Fibroblast of skin of abdomen (primary cell): Measurements from ENCODE around the gene ZNF281.
A peak's percentile ranks its signal among the peaks of the same experiment; 100 is the strongest.
"Not testable (repeated sequence)": the region's sequence is repeated elsewhere in the genome, so short reads cannot be mapped to it uniquely, and the experiment has no call there.

ENCODE experiments used
- DNase-seq: peaks from one replicate; pipeline ENCODE4 v3.0.0-alpha.2; 2013

ZNF281 gene

DNA sequence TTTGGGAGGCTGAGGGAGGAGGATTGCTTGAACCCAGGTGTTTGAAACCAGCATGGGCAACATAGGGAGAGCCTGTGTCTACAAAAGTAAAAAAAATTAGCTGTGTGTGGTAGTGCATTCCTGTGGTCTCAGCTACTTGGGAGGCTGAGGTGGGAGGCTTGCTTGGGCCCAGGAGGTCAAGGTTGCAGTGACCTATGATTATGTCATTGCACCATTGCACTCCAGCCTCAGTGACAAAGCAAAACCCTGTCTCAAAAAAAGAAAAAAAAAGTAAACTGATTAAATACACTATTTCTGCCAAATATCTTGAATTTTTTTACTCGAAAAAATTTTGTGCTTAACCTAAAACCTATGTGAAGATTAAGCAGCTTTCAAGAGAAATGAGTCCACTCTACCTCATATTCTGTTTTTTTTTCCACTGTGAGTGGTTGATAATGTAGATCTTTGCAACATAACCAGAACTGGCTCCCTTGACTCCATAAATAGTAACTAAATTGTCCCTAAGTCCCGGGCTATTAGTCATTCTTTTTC is 19.4 kb upstream of the ZNF281 start:
- peak; percentile 88 for DNase-seq

DNA sequence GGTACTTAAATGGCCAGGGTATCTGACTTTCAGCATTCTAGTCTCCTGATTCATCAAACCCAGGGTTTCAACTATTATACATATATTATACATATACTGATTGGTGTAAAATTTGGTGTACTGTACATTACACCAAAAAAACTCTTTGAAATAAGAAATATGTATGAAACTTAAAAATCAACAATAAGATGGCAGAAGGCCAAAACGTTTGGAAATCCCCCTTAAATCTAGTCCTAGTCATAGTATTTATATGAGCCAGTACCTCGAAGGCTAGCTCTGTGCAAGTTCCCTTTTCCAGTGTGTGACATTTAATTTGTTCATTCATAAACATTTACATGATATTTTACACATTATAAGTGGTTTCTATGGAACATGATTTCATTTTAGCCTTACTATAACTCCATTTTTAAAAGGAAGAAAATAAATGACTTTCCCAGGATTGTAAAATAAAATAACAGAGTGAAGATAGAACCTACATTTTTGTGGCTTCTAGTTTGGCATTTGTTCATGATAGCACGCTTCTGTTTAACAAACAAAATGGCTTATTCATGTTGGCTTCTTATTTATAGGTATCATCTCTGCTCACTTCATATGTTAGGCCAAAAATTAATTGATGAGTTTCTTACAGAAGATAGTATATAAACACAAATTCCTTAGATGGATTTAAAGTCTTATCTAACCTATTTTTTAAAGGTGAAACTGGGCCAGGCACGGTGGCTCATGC is 18.8 kb upstream of the ZNF281 start:
- peak; percentile 70 for DNase-seq

DNA sequence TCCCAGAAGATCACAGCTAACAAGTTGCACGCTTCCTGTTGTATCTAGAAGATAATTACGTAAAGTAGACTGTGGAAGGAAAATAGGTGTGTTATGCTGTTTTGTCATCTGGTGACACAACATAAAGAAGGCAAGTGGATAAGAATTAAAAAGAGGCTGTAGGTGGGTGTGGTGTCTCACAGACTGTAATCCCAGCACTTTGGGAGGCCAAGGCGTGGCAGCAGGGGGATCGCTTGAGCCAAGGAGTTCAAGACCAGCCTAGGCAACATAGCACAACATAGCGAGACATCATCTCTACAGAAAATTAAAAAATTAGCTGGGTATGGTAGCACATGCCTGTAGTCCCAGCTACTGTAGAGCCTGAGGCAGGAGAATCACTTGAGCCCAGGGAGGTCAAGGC is 17.9 kb upstream of the ZNF281 start:
- DNase-seq, result no peak

DNA sequence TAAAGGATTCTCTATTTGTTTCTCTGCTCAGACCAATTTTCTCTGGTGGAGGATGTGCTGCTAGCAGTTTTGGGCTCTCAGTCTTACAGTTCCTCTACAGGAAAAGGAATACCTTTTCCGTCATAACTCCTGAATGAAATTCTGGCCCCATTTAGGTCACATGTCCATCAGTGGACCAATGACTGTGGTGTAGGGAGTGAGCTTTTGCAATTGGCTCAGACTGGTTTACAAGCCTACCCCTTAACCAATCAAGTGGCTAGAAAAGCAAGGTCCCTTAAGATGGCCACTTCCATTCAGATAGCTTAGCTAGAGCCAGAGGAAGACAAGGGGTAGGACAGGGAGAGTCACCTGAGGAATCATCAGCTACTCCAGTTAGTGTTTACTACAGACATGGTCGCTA is 16.4 kb upstream of the ZNF281 start:
- no peak for DNase-seq

DNA sequence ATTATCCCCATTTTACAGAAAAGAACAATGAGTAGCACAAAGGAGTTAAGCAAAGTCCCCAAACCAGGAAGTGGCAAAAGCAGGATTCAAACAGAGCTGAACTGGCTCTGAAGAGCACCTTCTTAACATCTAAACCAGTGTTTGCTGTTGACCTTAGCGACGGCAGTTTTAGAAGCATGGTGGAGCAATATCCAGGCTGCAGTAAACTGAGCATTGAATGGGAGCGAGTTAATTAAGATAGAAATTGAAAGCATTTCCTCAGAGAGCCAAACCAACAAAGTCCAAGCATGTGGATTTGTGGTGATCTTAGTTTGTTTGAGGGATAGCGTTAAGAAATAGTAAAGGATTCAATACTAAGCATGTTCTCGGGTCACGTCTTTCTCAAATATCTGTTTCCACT is 13.4 kb upstream of the ZNF281 start:
- DNase-seq, result no peak

DNA sequence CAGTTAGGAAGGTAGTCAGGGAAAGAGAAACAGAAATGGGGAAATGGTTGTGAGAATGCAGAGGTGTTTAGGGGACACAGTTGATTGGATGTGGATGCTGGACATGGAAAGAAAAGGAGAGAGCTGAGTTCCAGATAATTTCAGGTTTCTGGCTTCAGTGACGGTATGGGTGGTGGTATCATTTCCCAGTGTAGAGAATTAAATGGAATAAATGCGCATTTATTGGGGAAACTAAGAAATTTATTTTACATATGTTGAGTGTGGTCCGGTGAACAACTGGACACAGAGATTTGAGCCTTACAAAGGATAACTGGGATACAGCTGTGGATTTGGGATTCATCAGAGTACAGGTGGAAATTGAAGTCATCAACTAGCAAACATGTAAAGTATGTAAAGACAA is 12.4 kb upstream of the ZNF281 start:
- no peak for DNase-seq

DNA sequence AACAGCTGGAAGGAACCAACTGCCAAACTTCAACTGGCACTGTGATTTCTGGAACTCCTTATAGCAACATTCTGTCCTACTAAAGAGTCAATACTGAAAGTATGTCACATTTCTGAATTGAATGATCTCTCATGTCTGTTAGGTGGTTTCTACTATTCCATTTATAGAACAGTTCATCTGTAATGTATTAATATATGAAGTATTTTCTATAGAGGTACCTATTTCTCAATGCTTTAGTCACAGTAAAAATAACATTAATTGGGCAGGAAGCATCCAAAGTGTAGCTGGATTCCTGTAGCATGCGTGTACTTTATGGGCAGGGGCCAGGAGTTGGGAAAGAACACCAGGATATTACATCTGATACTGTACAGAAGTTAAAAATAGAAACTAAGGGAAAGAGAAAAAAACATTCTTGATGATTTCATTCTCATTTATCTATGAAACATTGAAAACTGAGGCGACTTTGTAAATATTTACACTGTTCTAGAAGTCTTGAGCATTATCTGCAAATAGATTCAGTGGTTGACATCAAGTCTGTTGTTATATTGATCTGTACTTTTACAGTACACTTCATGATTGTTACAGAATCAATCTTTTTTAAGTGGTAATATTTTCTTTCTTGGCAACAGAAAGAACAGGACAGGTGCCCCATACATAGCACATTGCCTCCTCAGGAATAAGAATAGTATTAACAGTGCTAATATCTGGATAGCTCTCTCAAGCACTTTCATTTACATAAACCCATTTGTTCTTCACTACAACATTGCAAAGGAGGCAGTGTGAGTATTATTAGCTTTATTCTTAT is 6.2 kb upstream of the ZNF281 start:
- DNase-seq, result peak; percentile 99

DNA sequence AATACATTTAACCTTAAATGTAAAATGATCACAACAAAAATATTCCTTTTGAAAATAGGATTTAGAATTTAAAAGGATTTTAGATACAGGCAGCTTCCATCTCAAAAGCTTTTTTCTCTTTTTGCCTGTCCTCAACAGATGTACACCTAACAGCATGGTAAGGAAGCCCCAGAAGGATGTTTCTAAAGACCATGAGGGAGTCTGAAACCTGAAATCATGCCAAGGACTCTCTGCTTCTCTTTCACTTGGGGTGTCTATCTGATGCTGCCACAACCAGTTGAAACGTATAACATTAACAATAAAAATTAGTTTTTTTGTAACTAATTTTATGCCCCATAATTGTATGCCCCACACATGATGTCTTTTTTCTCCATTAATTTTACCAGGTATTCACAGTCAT is 5.4 kb upstream of the ZNF281 start:
- peak; percentile 36 for DNase-seq

DNA sequence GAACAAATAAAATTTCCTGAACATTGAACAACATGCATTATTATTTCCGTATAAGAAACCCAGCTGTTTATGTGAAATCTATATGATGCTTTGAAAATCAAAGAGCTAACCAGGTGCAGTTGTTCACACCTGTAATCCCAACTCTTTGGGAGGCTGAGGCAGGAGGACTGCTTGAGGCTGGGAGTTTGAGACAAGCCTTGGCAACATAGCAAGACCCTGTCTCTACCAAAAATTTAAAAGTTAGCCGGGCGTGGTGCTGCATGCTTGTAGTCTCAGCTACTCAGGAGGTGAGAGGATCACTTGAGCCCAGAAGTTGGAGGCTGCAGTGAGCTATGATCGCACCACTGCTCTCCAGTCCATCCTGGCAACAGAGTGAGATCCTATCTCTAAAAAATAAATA is 4.8 kb upstream of the ZNF281 start:
- no peak for DNase-seq

DNA sequence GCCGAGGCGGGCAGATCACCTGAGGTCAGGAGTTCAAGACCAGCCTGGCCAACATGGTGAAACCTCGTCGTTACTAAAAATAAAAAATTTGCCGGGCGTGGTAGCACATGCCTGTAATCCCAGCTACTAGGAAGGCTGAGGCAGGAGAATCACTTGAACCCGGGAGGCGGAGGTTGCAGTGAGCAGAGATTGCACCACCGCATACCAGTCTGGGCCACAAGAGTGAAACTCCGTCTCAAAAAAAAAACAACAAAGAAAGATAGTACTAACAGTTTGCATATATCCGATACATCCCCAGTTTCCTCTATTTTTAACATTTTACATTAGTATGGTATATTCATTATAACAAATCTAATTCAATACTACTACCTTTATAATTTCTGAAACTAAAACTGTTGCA is 3.9 kb upstream of the ZNF281 start:
- DNase-seq, result not testable (repeated sequence)

DNA sequence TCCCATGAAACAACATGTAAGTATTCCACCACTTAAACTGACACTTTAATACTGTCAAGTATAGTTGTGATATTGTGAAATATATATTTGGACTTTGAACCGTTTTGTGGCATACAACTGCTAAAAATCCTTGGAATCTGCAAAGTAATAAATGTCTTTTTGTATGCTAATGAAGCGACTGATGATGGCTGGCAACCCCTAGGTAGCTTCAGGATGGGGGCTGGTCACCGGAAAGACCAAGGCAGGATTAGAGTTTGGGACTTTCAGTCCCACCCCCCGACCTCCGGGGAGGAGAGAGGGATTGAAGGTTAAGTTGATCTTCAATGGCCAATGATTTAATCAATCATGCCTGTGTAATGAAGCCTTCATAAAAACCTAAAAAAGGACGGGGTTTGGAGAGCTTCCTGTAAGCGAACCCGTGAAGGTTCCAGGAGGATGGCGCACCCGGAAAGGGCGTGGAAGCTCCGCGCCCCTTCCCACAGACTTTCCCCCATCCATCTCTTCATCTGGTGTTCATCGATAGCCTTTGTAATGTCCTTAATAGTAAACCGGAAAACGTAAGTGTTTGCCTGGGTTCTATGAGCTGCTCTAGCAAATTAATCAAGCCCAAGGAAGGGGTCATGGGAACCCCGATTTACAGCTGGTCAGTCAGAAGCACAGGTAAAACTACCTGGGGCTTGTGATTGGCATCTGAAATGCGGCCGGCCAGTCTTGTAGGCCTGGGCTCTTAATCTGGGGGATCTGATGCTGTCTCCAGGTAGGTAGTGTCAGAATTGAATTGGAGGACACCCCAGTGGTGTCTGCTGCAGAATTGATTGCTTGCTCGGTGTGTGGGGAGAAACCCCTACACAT is 1.8 kb upstream of the ZNF281 start:
- peak; percentile 49 for DNase-seq

DNA sequence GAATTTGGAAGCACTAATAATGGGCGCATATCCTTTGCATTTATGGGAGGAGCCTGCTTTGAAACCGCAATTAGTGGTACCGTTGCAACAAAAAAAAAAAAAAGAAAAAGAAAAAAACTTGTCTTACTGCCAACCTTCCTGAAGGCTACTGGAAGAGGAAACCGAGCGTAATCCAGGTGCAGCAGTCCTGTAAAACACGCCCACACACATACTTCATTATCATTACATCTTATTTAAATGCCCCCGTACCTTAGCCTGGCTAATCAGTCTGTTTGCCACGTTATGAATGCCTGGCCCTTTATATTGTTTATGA is 686 bp upstream of the ZNF281 start:
- DNase-seq, result no peak

DNA sequence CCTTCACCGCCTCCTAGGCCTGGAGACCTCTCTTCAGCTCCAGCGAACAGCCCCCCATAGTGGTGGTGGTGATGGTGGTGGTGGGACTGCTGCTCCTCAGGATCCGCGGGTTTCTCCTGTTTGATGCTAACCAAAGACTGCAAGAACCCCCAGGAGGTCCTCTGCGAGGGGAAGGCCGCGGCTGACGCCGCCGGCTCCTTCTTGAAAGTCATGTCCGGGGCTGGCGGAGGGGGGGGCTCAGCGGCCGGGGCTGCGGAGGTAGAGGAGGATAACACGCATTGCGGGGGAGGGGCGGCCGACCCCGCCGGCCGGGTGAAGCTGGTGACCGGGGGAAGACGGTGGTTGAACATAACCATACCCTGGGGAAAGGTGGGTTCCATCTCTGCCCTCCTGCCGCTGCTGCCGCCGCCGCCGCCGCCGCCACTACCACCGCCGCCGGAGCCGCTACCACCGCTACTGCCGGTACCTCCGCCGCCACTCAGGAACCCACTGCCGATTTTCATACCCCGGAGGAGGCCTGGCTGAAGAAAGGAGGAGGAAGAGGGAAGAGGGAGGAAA is 554 bp downstream of the ZNF281 start:
- peak; percentile 40 for DNase-seq

DNA sequence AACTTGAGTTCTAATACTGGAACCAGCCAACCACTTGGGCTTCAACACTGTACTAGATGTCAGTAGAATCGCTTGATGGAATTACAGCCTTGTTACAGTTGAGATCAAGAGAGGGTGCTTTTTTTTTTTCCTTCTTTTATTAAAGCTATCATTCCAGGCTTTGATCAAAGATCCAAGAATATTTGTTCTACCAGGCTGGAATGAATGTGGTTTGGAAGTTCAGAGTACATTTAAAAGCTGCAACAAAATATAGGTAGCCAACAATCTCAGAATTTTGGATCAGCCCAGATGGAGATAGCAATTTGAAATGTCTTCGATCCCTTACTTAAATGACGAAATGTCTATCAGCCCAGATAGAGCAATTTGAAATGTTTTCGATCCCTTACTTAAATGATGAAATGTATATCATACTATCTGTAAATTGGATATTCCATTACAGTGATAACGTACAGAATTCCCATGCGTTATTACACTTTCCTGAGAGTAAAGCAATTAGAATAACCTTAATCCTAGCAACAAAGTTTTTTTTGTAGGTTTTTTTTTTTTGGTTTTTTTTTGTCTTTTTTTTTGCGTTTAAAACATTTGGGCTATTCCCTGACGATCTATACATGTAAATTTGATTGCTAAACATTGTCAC is 3.6 kb downstream of the ZNF281 start:
- DNase-seq, result no peak

DNA sequence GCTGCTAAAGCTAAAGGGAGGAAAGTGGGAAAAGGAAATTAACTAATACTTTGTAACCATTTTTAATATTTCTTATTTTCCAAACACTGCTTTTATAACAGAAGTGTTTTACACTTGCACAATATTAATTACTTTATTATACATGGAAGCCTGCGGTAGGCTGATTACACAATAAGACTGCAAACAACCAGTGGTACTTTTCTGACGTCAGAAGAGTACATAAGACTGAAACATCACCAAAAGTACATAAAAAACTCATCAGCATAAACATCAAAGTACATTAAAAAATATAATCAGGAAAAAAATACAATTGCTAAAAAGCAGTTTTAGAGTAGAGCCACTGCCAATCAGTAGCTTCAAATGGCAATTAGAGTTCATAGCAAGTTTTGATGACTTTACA is 4.6 kb downstream of the ZNF281 start:
- DNase-seq, result no peak

DNA sequence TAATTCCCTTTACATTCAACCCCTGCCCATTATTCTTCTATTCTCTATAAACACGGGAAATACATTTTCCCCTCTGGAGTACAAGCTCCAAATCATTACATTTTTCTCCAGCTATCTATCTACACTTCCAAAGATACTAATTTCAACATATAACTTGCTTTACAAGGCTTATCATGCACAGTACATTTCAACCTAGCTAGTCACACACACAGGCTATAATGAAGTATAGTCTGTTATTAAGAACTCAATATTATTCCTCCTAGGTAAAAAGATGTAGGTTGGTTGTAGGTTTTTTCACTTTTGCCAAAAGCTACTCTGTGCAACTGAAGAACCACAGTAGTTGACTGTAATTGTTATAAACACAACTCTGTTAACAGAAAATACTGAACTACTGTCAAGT is 8.1 kb downstream of the ZNF281 start:
- no peak for DNase-seq

DNA sequence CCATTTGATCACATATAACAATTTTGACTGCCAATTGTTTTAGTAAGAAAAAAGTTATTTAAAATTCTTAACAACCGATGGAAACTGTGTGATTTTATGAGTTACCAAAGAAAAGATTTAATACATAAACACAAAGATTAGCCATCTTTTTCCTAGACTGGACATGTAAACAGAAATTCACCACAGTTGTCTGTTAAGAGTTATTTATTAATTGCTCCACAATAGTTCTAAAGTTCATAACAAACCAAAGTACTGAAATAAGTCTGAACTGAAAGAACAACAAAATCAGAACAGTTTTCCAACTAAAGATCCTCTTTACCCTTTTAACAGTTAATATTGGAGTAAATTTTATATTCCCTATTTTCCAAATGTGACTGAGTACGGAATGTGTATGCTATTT is 8.6 kb downstream of the ZNF281 start:
- no peak for DNase-seq

DNA sequence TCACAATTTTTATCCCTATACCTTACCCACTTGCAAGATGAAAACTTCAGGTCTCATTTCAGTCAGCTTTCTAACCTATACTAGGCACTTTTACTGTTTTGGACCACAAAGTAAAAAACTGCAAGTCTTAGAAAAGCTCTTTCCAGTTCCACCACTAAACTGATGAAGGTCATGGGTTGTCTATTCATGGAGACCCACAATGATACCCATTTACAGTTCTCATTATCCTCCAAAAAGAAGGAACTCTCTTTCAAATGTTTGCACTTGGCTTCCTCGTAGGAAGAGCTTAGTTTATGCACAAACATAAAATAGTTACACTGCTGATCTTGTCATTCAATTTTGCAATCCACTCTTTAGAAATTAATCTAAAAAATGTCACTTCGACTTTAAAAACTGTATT is 9.3 kb downstream of the ZNF281 start:
- no peak for DNase-seq

DNA sequence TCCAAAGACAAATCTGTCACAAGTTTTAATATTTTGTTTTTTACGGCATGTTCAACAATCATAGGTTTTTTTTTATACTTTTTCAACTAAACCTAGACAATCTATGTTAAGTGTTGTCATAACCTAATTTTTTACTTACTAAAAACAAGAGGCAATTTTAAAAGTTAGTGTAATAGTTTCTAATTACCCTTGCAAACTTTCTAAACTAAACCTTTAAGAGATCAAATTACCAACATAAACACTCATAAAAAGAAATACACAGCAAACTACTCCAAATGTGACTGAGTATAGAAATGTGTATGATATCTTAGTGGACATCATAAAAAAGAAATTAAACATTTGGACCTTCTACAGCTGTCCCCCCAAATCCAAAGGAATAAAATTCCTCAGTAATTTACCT is 10.0 kb downstream of the ZNF281 start:
- DNase-seq, result no peak

DNA sequence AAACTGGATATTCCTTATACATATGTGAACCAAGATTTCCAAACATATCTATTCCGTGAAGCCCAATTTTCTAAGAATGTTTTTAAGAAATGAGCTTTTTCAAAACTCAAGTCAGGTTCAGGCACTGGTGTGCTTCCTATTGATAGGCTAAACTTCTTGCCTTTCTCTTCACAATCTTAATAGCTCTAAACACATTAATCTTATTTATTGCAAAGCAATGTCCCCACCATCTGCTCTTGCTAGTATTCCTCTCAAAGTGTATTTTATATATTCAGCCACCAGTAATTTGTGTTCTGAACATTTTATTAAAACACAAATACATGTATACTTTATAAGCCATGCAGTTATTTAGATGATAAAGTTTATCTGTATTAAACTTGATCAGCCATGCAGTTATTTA is 11.5 kb downstream of the ZNF281 start:
- DNase-seq, result no peak

DNA sequence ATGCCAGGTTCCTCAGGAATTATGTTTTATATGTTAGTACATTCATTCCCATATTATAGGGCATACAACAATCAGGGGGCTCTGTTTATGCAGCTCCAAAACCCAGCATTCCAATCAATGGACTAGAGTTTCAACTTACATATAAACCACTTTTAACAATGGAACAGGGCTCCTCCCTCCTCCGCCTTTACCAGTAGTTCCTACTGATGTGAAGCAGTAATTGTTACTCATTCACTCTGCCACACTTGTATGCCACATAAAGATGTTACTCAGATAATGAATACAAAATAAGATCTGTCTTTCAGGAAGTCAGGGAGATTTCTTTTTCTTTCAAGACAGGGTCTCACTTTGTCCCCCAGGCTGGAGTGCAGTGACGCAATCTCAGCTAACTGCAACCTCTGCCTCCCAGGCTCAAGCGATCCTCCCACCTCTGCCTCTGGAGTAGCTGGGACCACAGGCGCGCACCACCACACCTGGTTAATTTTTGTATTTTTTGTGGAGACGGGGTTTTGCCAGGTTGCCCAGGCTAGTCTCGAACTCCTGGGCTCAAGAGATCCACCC is 17.1 kb downstream of the ZNF281 start:
- DNase-seq, result no peak

DNA sequence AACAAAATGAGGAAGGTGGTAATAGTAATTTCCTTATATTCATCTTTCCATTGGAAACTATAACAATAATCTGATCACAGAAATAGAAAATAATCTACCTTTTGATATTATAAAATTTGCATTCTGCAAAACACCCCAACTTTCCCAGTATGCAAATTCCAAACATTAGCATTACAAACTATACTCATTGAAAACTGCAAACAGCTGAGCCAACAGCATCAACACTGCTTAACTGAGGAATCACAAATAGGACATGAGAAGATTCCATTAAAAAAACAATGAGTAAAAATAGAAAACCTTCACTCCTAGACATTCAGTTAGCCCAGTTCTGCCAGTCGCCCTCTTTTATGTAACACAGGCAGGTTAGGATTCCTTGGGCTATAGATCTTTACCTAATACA is 18.1 kb downstream of the ZNF281 start:
- no peak for DNase-seq
